ENCODE data around the gene SKAP2. TPM values are rescaled to one million over a fixed set of nuclear protein-coding genes. Genes with fewer than 3 reads are reported as not detected.

The SKAP2 gene
- total and polyA plus RNA-seq, 2 of the 13 experiments (the other 11 are each of a cell fraction or from before 2014, with no cell fraction given), result 3.6 to 12.9 TPM

- Histone ChIP-seq H3K4me3 (replicated peaks in 1 of 3; ENCODE audit: insufficient read depth in 1 of 3, low read depth in 2 of 3, low read length in 3 of 3) (no peak overlapping the region), H3K4me2 (ENCODE audit: low read depth, low read length) (no peak overlapping the region), H3K27ac (ENCODE audit: extremely low read length, insufficient read depth, low read length) (no peak overlapping the region), H3K9ac (ENCODE audit: insufficient read depth, low read depth, low read length) (no peak overlapping the region), H3K79me2 (ENCODE audit: insufficient read depth, low read length) (no peaks in the 10 kb centered on the region), H3K9me3 (ENCODE audit: low read length) (no peaks in the 10 kb centered on the region), H3K36me3 (replicated peaks in 1 of 2; ENCODE audit: control insufficient read depth in 1 of 2, insufficient read depth in 2 of 2, low read length in 2 of 2) (no peaks in the 10 kb centered on the region), H4K20me1 (ENCODE audit: insufficient read depth, low read length) (no peaks in the 10 kb centered on the region), H2AFZ (ENCODE audit: low read length) (no peak overlapping the region), H3K27me3 (ENCODE audit: control insufficient read depth in 1 of 2, insufficient read depth in 2 of 2, low read length in 2 of 2) (peaks cover 0 to 4% of the 10 kb centered on the region in 2 experiments; a peak in 1 of 5 replicates), H3K4me1 (ENCODE audit: insufficient read depth, low read length) (no peaks in the 10 kb centered on the region)
- WGBS (ENCODE audit: low lambda C conversion rate), result 33% methylated on average over 3 of the region's 3 CpGs
- ATAC-seq (no peak), DNase-seq (ENCODE audit: low spot score) (no peak), FAIRE-seq (no peak)
- TF ChIP-seq SRF (IDR thresholded peaks at IDR 0.05; ENCODE audit: low read depth, low read length), result no peak
- TF ChIP-seq SRSF4 (IDR thresholded peaks at IDR 0.05; ENCODE audit: low read depth, low read length, poor library complexity, severe bottlenecking), result no peak
- no peak for TF ChIP-seq ZC3H4 (CRISPR knock-in tag; IDR thresholded peaks at IDR 0.05; ENCODE audit: borderline replicate concordance)
- no peak for TF ChIP-seq ZNF883 (CRISPR knock-in tag; IDR thresholded peaks at IDR 0.05; ENCODE audit: not compliant biosample characterization)
- no peak for TF ChIP-seq CREB3 (CRISPR knock-in tag; IDR thresholded peaks at IDR 0.05)
- no peak for TF ChIP-seq KAT2B (IDR thresholded peaks at IDR 0.05; ENCODE audit: borderline replicate concordance, low read depth, low read length)
- TF ChIP-seq CBFB (CRISPR knock-in tag; IDR thresholded peaks at IDR 0.05), result no peak
- TF ChIP-seq ATF7 (IDR thresholded peaks at IDR 0.05), result no peak
- TF ChIP-seq ATF7 (CRISPR knock-in tag; IDR thresholded peaks at IDR 0.05), result no peak
- TF ChIP-seq ZNF83 (CRISPR knock-in tag; IDR thresholded peaks at IDR 0.05; ENCODE audit: borderline replicate concordance), result no peak
- no peak for TF ChIP-seq ZNF180 (CRISPR knock-in tag; IDR thresholded peaks at IDR 0.05; ENCODE audit: borderline replicate concordance, low read depth)
- intact Hi-C loops (cut with micrococcal nuclease; ENCODE audit: unreplicated experiment), result no loop called here
- CTCF ChIA-PET (ENCODE audit: low intra/inter-chr PET ratio, low total read pairs), result no interaction called here
- in situ Hi-C loops (cut with HindIII; ENCODE audit: extremely low pct_ligation_motif_present, low pct_unique_long_range_greater_than_20kb), result no loop called here
- BruUV-seq (replicated peaks), result no TSS peak
- POLR2A ChIA-PET, result no interaction called here
Measured at GRCh38 chr7:26636808-26637207, 227.6 kb downstream of the SKAP2 start.
